GM12891 (cell line): Measurements from ENCODE around the gene VSTM2B.

Experiments
- DNase-seq: peaks from one replicate; pipeline ENCODE4 v3.0.0; 2011; ENCODE audit warnings: low spot score; ENCODE audit not compliant: insufficient read length
- FAIRE-seq: peaks from 2 replicates; lab custom pipeline; 2011; peaks lifted over from hg19 to GRCh38; lab: Jason Lieb, UNC
- PAX5 ChIP-seq: IDR thresholded peaks from 2 replicates; pipeline ENCODE4 v1.6.1; 2011; ENCODE audit warnings: low read length, moderate library complexity, mild to moderate bottlenecking; ENCODE audit not compliant: insufficient read depth, severe bottlenecking
- POLR2A ChIP-seq: IDR thresholded peaks from 2 replicates; pipeline ENCODE4 v1.6.1; 2011; ENCODE audit warnings: low read depth, low read length, control low read depth
- POLR2AphosphoS5 ChIP-seq: IDR thresholded peaks from 2 replicates; pipeline ENCODE4 v1.6.1; 2011; ENCODE audit warnings: low read depth, low read length, control low read depth
- POU2F2 ChIP-seq: IDR thresholded peaks from 2 replicates; pipeline ENCODE4 v1.6.1; 2011; ENCODE audit warnings: low read depth, mild to moderate bottlenecking, control low read depth, low read length, moderate library complexity
- SPI1 ChIP-seq: IDR thresholded peaks from 2 replicates; pipeline ENCODE4 v1.6.1; 2011; ENCODE audit warnings: low read depth, low read length, control low read depth
- TAF1 ChIP-seq: IDR thresholded peaks from 2 replicates; pipeline ENCODE4 v1.6.1; 2011; ENCODE audit warnings: low read depth, low read length, control low read depth

VSTM2B gene

GRCh38 chr19:29535984-29536508 is 10.3 kb downstream of the VSTM2B start:
- DNase-seq (no peak), FAIRE-seq (no peak)
- TF ChIP-seq POLR2A, result no peak
- TF ChIP-seq TAF1, result no peak
- TF ChIP-seq POLR2AphosphoS5, result no peak
- TF ChIP-seq PAX5, result no peak
- no peak for TF ChIP-seq SPI1
- no peak for TF ChIP-seq POU2F2

DNA sequence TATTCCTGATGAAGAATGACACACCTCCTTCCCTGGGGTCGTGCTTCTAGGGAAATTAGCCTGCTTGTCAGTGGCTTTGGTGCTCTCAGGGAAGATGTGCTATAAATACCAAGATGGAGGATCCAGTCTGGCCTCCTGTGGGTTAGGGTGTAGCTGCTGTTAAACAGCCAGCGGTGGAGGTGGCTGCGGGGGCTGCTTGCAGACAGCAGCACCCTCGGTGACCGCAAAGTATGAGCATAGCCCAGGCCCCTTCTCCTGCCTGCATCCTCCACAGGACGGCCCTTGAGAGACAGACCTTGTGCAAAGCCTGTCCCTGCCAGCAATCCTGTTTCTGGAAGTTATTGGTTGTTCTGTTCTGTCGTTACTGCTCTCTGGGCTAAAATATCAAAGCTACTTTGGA is 11.4 kb downstream of the VSTM2B start:
- no peak for DNase-seq
- no peak for FAIRE-seq
- no peak for TF ChIP-seq TAF1
- no peak for TF ChIP-seq POLR2AphosphoS5
- no peak for TF ChIP-seq PAX5
- no peak for TF ChIP-seq POU2F2
- no peak for TF ChIP-seq POLR2A
- TF ChIP-seq SPI1, result no peak

DNA sequence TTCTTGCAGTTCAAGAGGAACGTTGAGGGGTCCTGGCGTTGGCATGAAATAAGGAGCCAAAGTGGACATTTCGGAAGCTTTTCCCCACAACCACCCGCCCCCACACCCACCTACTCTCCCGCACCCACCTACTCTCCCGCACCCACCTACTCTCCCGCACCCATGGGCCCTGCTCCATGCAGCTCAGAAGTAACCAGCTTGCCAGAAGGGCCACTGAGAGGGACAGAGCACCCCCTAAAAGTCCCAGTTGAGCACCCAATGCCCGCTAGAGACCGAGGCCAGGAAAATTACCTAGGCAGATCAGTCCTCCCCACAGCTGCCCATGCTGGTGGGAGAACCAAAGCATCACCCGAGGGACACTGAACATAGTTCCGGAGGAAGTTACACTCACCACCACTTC is 11.8 kb downstream of the VSTM2B start:
- no peak for FAIRE-seq
- no peak for DNase-seq
- no peak for TF ChIP-seq POLR2AphosphoS5
- TF ChIP-seq PAX5, result no peak
- no peak for TF ChIP-seq POU2F2
- TF ChIP-seq POLR2A, result no peak
- TF ChIP-seq SPI1, result no peak
- no peak for TF ChIP-seq TAF1

DNA sequence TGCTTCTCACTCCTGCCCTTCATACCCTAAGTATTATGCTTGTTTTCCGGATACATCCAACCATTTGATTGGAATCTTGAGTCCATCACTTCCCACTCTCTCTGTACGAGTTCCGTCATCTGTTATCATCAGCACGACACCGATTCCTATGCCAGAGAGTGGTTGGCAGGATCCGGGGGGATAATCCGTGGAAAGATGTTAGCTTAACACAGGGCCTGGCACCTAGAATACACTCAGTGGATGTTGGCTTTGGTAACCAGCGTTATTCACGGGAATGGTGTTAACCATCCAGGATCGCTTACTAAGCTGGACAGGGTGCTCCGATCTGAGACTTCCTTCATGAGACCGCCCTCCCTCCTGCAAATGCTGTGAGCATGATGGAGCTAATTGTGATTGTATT is 12.4 kb downstream of the VSTM2B start:
- DNase-seq (no peak), FAIRE-seq (no peak)
- no peak for TF ChIP-seq POU2F2
- TF ChIP-seq POLR2AphosphoS5, result no peak
- TF ChIP-seq TAF1, result no peak
- TF ChIP-seq PAX5, result no peak
- TF ChIP-seq SPI1, result no peak
- TF ChIP-seq POLR2A, result no peak

DNA sequence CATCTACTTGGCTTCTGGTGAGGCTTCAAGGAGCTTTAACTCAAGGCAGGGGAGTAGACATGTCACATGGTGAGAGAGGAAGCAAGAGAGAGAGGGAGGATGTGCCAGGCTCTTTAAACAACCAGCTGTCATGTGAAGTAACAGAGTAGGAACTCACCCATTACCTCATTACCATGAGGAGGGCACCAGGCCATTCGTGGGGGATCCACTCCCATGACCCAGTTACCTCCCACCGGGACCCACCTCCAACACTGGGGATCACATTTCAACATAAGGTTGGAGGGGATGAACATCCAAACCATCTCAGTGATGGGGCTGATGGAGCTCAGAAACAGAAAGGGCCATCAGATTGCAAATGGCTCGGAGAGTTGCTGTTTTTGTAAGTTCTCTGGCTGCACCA is 12.9 kb downstream of the VSTM2B start:
- no peak for FAIRE-seq
- DNase-seq, result no peak
- no peak for TF ChIP-seq POLR2A
- TF ChIP-seq POU2F2, result no peak
- no peak for TF ChIP-seq TAF1
- no peak for TF ChIP-seq SPI1
- no peak for TF ChIP-seq PAX5
- TF ChIP-seq POLR2AphosphoS5, result no peak

DNA sequence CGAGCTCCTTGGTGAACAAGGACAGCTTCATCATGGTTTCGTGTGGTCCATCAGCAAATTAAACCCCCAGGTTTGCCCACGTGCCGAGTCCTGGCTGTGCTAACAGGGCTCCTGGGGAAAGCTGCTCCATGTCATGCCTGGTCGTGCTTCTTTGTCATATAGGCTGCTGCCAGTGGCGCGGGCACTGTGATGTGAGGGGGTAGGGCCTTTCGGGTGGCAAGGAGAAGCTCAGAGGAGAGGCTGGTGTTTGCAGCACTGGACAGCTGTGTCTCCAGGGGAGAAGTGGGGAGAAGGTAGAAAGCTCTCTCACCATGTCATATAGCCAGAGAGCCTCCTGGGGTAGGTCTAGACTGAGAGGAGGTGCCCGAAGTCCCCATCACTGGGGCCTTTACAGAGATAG is 13.3 kb downstream of the VSTM2B start:
- DNase-seq (no peak), FAIRE-seq (no peak)
- TF ChIP-seq PAX5, result no peak
- TF ChIP-seq POLR2AphosphoS5, result no peak
- no peak for TF ChIP-seq SPI1

- no peak for FAIRE-seq
- DNase-seq, result no peak
- TF ChIP-seq POLR2A, result no peak
- TF ChIP-seq SPI1, result no peak
- TF ChIP-seq TAF1, result no peak
- TF ChIP-seq POU2F2, result no peak
- no peak for TF ChIP-seq PAX5
- no peak for TF ChIP-seq POLR2AphosphoS5
Observed at GRCh38 chr19:29539670-29540069, 13.9 kb downstream of the VSTM2B start.

DNA sequence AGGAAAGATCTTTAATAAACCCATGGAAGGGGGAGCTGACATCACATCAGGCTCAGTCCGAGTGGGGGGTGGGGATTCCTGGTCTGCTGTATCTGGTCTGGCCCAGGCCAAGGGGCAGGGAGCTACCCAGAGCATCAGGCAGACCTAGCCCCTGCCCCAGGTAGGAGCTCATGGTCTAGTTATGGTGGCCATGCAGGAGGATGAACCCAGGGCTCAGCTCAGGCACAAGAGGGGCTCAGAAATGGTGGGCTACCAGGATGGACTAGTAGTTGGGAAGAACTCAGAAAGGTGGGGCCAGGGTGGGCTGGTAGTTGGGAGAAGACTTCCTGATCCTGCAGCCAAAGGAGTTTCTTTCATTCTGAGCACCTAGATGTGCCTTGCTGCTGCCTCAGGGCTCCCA is 14.3 kb downstream of the VSTM2B start:
- FAIRE-seq, result no peak
- no peak for DNase-seq
- TF ChIP-seq SPI1, result no peak
- TF ChIP-seq TAF1, result no peak
- no peak for TF ChIP-seq POLR2AphosphoS5
- no peak for TF ChIP-seq POLR2A
- no peak for TF ChIP-seq POU2F2
- TF ChIP-seq PAX5, result no peak

GRCh38 chr19:29541473-29542253 is 15.9 kb downstream of the VSTM2B start:
- DNase-seq, result no peak
- no peak for FAIRE-seq
- TF ChIP-seq TAF1, result no peak
- no peak for TF ChIP-seq POLR2AphosphoS5
- TF ChIP-seq PAX5, result no peak
- TF ChIP-seq POU2F2, result no peak
- no peak for TF ChIP-seq SPI1
- TF ChIP-seq POLR2A, result no peak

GRCh38 chr19:29542327-29542726 is 16.5 kb downstream of the VSTM2B start:
- FAIRE-seq, result no peak

DNA sequence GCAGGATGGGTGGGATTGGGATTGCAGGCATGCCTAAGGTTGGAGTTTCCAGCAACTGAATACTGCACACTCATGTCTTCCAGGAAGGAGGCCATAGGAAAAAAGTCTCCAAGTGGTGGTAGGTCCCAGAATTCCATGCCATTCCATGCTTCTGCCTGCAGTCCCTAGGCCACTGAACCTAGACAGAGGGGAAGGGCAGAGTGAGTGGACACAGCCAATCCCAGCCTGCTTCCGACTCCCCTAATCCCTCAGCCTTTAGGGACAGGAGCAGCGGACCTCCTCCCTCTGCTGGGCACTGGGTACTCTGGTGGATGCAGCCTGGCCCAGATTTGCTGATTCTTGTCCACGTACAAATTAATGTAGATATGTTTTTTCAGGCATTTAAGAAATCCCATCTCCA is 17.0 kb downstream of the VSTM2B start:
- no peak for TF ChIP-seq PAX5
- TF ChIP-seq TAF1, result no peak
- no peak for TF ChIP-seq SPI1
- no peak for TF ChIP-seq POLR2AphosphoS5
- DNase-seq (no peak), FAIRE-seq (no peak)

More at GRCh38 chr19:29542327-29542726, 16.5 kb downstream of the VSTM2B start:
- DNase-seq, result no peak
- TF ChIP-seq PAX5 (no peak), TAF1 (no peak)
